Measurements from ENCODE around the gene PRKCA. TPM values are rescaled to one million over a fixed set of nuclear protein-coding genes. Genes with fewer than 3 reads are reported as not detected.

PRKCA gene
- total and polyA plus RNA-seq, 2 of the 13 experiments (the other 11 are each of a cell fraction or from before 2014, with no cell fraction given): 18.5 to 21.5 TPM

- BruUV-seq (replicated peaks): no TSS peak
- ChIA-PET POLR2A (interaction anchor here (1.3 kb wide), 1 partner anchor 10 kb away, joined by 13 read pairs; no protein-coding TSS in a partner anchor), CTCF (ENCODE audit: low intra/inter-chr PET ratio, low total read pairs) (no interaction called here)
- TF ChIP-seq ZNF12 (CRISPR knock-in tag; IDR thresholded peaks at IDR 0.05) (no peak), ZBTB43 (CRISPR knock-in tag; conservative IDR thresholded peaks at IDR 0.05) (0 out of 2 replicates have a peak, but pooled peaks have one; percentile 20), MYC (CRISPR knock-in tag; IDR thresholded peaks at IDR 0.05; ENCODE audit: borderline replicate concordance) (0 out of 2 replicates have a peak, but pooled peaks have one; percentile 44)
- in situ Hi-C loops (cut with HindIII; ENCODE audit: extremely low pct_ligation_motif_present, low pct_unique_long_range_greater_than_20kb): no loop called here
- Histone ChIP-seq H3K4me2 (ENCODE audit: low read depth, low read length) (no peak overlapping the region), H3K4me3 (replicated peaks in 1 of 3; ENCODE audit: insufficient read depth in 1 of 3, low read depth in 2 of 3, low read length in 3 of 3) (no peak overlapping the region), H4K20me1 (ENCODE audit: insufficient read depth, low read length) (no peaks in the 10 kb centered on the region), H3K27me3 (ENCODE audit: control insufficient read depth in 1 of 2, insufficient read depth in 2 of 2, low read length in 2 of 2) (no peaks in the 10 kb centered on the region), H2AFZ (ENCODE audit: low read length) (no peak overlapping the region), H3K27ac (ENCODE audit: extremely low read length, insufficient read depth, low read length) (peak overlapping the region; percentile 33), H3K9ac (ENCODE audit: insufficient read depth, low read depth, low read length) (no peak overlapping the region), H3K79me2 (ENCODE audit: insufficient read depth, low read length) (peaks cover 38% of the 10 kb centered on the region), H3K36me3 (replicated peaks in 1 of 2; ENCODE audit: control insufficient read depth in 1 of 2, insufficient read depth in 2 of 2, low read length in 2 of 2) (no peaks in the 10 kb centered on the region), H3K9me3 (ENCODE audit: low read length) (no peaks in the 10 kb centered on the region), H3K4me1 (ENCODE audit: insufficient read depth, low read length) (peaks cover 73% of the 10 kb centered on the region)
- WGBS (ENCODE audit: low lambda C conversion rate): 85% methylated on average over 8 of the region's 8 CpGs
- ATAC-seq (no peak), FAIRE-seq (no peak), DNase-seq (ENCODE audit: low spot score) (no peak)
- intact Hi-C loops (cut with micrococcal nuclease; ENCODE audit: unreplicated experiment): no loop called here
These were observed 147.1 kb downstream of the PRKCA start for GRCh38 chr17:66449418-66449977.

- H3K27ac ChIP-seq (ENCODE audit: extremely low read length, insufficient read depth, low read length): peak overlapping the region; percentile 16
- H3K9me3 ChIP-seq (ENCODE audit: low read length): no peaks in the 10 kb centered on the region
- DNase-seq (ENCODE audit: low spot score): peak; percentile 36
- no peak overlapping the region for H3K9ac ChIP-seq (ENCODE audit: insufficient read depth, low read depth, low read length)
- in situ Hi-C loops (cut with HindIII; ENCODE audit: extremely low pct_ligation_motif_present, low pct_unique_long_range_greater_than_20kb) (no loop called here), intact Hi-C loops (cut with micrococcal nuclease; ENCODE audit: unreplicated experiment) (loop anchor here (10.0 kb wide), 1 partner anchor 105 kb away; no protein-coding TSS in a partner anchor)
- peak overlapping the region; percentile 4; the same call in 1 of the 2 replicates for H3K4me2 ChIP-seq (ENCODE audit: low read depth, low read length)
- H3K36me3 ChIP-seq (replicated peaks in 1 of 2; ENCODE audit: control insufficient read depth in 1 of 2, insufficient read depth in 2 of 2, low read length in 2 of 2): no peaks in the 10 kb centered on the region
- H3K4me3 ChIP-seq (replicated peaks in 1 of 3; ENCODE audit: insufficient read depth in 1 of 3, low read depth in 2 of 3, low read length in 3 of 3): no peak overlapping the region
- FAIRE-seq: no peak
- H2AFZ ChIP-seq (ENCODE audit: low read length): no peak overlapping the region
- no peaks in the 10 kb centered on the region for H3K27me3 ChIP-seq (ENCODE audit: control insufficient read depth in 1 of 2, insufficient read depth in 2 of 2, low read length in 2 of 2)
- no peaks in the 10 kb centered on the region for H4K20me1 ChIP-seq (ENCODE audit: insufficient read depth, low read length)
- ChIA-PET CTCF (ENCODE audit: low intra/inter-chr PET ratio, low total read pairs) (no interaction called here), POLR2A (interaction anchor here (1.1 to 2.0 kb wide), 4 partner anchors 8 to 146 kb away, joined by 3 to 13 read pairs (median 6); no protein-coding TSS in a partner anchor)
- H3K79me2 ChIP-seq (ENCODE audit: insufficient read depth, low read length): peaks cover 37% of the 10 kb centered on the region
- peak; percentile 62 for ATAC-seq
- peaks cover 67% of the 10 kb centered on the region for H3K4me1 ChIP-seq (ENCODE audit: insufficient read depth, low read length)
- 74% methylated on average over 12 of the region's 12 CpGs for WGBS (ENCODE audit: low lambda C conversion rate)
- BruUV-seq (replicated peaks): no TSS peak
- TF ChIP-seq ELK4 (CRISPR knock-in tag; IDR thresholded peaks at IDR 0.05; ENCODE audit: borderline replicate concordance) (no peak), DPF2 (CRISPR knock-in tag; IDR thresholded peaks at IDR 0.05; ENCODE audit: borderline replicate concordance, low read depth) (no peak), SP140L (CRISPR knock-in tag; IDR thresholded peaks at IDR 0.05; ENCODE audit: borderline replicate concordance) (no peak), SIN3B (IDR thresholded peaks at IDR 0.05; ENCODE audit: low read length) (no peak), SRSF9 (IDR thresholded peaks at IDR 0.05; ENCODE audit: borderline replicate concordance, insufficient read depth, low read depth, low read length, poor library complexity, severe bottlenecking) (no peak), FOXO4 (CRISPR knock-in tag; conservative IDR thresholded peaks at IDR 0.05) (no peak), ZNF260 (CRISPR knock-in tag; IDR thresholded peaks at IDR 0.05; ENCODE audit: borderline replicate concordance, low read depth) (no peak), KAT7 (CRISPR knock-in tag; IDR thresholded peaks at IDR 0.05; ENCODE audit: borderline replicate concordance) (no peak)
These were observed 147.8 kb downstream of the PRKCA start for GRCh38 chr17:66450008-66450851.

Data from HepG2 (cell line).